ENCODE data around the gene CABP5.

CABP5 gene

DNA sequence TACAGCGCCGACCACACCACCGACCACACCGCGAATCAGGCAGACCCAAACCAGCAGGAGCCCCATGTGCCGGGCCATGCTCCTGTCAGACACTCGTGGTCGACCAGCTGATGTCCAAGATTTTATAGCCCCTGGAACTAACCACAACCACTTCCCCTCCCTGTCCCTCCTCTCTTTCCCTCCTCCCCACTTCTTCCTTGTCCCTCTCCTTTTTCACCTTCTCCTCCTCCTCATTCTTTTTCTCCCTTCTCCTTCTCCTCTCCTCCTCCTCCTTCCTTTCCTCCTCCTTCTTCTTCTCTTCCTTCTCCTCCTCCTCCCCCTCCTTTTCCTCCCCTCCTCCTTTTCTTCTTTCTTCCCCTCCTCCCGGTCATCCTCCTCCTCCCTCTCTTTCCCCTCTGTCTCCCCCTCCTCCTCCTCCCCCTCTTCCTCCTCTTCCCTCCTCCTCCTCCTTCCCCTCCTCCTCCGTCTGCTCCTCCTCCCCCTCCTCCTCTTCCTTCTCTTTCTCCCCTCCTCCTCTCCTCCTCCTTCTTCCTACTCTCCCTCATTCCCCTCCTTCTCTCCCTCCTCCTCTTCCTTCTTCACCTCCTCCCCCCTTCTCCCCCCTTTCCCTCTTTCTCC, 52.6 kb downstream of the CABP5 start:
- H3K4me3 ChIP-seq (ENCODE audit: low read length), result no peak overlapping the region
- no peaks in the 10 kb centered on the region for H3F3A ChIP-seq (ENCODE audit: control insufficient read depth, insufficient read depth)
- no peaks in the 10 kb centered on the region for H3K79me2 ChIP-seq (ENCODE audit: control insufficient read depth, low read length)
- TF ChIP-seq, protein P1, sequence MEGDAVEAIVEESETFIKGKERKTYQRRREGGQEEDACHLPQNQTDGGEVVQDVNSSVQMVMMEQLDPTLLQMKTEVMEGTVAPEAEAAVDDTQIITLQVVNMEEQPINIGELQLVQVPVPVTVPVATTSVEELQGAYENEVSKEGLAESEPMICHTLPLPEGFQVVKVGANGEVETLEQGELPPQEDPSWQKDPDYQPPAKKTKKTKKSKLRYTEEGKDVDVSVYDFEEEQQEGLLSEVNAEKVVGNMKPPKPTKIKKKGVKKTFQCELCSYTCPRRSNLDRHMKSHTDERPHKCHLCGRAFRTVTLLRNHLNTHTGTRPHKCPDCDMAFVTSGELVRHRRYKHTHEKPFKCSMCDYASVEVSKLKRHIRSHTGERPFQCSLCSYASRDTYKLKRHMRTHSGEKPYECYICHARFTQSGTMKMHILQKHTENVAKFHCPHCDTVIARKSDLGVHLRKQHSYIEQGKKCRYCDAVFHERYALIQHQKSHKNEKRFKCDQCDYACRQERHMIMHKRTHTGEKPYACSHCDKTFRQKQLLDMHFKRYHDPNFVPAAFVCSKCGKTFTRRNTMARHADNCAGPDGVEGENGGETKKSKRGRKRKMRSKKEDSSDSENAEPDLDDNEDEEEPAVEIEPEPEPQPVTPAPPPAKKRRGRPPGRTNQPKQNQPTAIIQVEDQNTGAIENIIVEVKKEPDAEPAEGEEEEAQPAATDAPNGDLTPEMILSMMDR (IDR thresholded peaks at IDR 0.05; ENCODE audit: low read depth, low read length, poor library complexity, severe bottlenecking), result no peak
- no peak for TF ChIP-seq EZH2phosphoT487 (IDR thresholded peaks at IDR 0.05; ENCODE audit: borderline replicate concordance, low read length)
- no peaks in the 10 kb centered on the region for H3K9me2 ChIP-seq (replicated peaks; ENCODE audit: control insufficient read depth, low read length)
- H3K4me1 ChIP-seq (ENCODE audit: control insufficient read depth, low read length), result no peaks in the 10 kb centered on the region
- H4K20me1 ChIP-seq (ENCODE audit: control insufficient read depth, insufficient read depth, low read depth, low read length), result no peaks in the 10 kb centered on the region
- no peaks in the 10 kb centered on the region for H3K36me3 ChIP-seq (ENCODE audit: control insufficient read depth, low read length)
- no peak overlapping the region for H3K4me2 ChIP-seq (ENCODE audit: low read length)
- H3K9me3 ChIP-seq (ENCODE audit: control insufficient read depth, insufficient read depth, low read length), result no peaks in the 10 kb centered on the region
- H3K27ac ChIP-seq (ENCODE audit: low read depth, low read length), result no peak overlapping the region
- 0 out of 2 replicates have a peak, but pooled peaks cover 3% of the 10 kb centered on the region for H3K27me3 ChIP-seq (ENCODE audit: control insufficient read depth, low read length)
